Stimulated activated CD8-positive, alpha-beta memory T cell treated with anti-CD3 and anti-CD28 coated beads, Interleukin-7, amount 100 ng/mL, for 24 hours (primary cell): Measurements from ENCODE around the gene TUBGCP5.

Source experiments
- DNase-seq: peaks from one replicate; pipeline ENCODE4 v3.0.0-alpha.2; 2020; ENCODE audit warnings: low read depth

The TUBGCP5 gene

GRCh38 chr15:22952796-22953579 is 86.4 kb downstream of the TUBGCP5 start:
- no peak for DNase-seq

DNA sequence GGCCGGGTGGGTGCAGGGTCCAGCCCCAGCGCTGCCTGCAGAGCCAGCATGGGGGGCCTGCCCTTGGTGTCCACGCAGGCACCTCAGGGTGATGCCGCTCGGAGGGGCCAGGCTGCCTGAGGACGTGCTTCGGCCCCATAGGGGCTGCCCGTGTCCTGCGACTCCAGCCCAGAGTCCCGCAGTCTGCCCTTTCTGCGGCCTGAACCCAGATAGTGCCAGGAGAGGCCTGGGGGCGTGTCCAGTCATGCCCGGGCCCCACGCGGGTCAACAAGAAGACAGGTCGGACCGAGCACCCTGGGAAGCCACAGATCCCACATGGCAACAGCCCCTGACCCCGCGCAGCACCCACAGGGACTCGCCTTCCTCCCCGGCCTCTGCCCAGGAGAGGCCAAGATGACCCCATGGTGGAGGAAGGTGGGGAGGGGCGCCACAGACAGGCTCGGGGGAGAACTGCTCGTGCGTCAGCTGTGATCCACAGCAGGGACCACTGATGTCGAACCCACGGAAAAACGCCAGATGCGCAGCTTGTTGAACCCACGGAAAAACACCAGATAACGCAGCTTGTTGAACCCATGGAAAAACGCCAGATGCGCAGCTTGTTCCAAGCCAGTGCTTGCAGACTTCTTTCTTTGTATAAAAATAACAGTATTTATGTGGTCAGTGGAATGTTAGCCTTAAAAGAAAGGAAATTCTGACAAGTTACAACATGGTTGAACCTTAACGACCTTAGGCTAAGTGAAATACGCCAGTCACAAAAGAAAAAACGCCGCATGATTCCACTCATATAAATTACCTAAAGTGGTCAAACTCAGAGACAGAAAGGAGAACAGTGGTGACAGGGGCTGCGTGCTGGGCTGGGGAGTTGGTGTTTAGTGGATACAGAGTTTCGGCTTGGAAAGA is 87.7 kb downstream of the TUBGCP5 start:
- DNase-seq, result no peak

DNA sequence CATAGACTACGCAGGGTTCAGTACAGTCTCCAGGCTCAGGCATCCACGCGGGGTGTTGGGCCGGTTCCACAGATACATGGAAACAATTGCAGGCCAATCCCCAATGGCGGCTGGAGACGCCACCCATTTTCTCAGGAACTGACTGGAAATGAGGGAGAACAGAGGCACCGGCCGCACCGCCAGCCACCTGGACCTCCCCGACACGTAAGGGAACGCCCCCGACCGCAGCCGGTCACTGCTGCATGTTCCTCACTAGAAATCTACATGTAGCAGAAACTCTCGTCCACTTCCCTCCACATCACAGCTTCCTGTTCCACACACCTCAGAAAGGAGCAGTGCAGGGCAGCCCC is 88.4 kb downstream of the TUBGCP5 start:
- DNase-seq, result no peak

- DNase-seq, result no peak
These were observed 88.9 kb downstream of the TUBGCP5 start for GRCh38 chr15:22950256-22950990.
